PC-9 (cell line): ENCODE measurements around the gene ARNT2. TPM values are rescaled to one million over a fixed set of nuclear protein-coding genes. Genes with fewer than 3 reads are reported as not detected.

Source experiments
- BruUV-seq: library from RNA; stranded (reverse); fragments of 400-500 nt; replicated peaks from 2 replicates; lab custom pipeline; 2021; lab: Mats Ljungman, UMichigan
- CTCF ChIA-PET: fragments of 300-600 bp; sonication (Branson Sonifier 250); formaldehyde crosslinking; loops from one replicate; lab custom pipeline; 2022; ENCODE audit warnings: antibody characterized with exemption; lab: Charles Lee
- POLR2A ChIA-PET: fragments of 300-600 bp; sonication (Branson Sonifier 250); formaldehyde crosslinking; loops from one replicate; lab custom pipeline; 2022; ENCODE audit warnings: antibody characterized with exemption; ENCODE audit not compliant: unreplicated experiment; lab: Charles Lee
- DNase-seq, 2 experiments: peaks; one replicate each; pipeline versions ENCODE4 v3.0.0 to v3.0.0-alpha.2; 2015 to 2022; ENCODE audit warnings: mixed read lengths in 1 of 2
- H2AFZ ChIP-seq: fragments of 200-600 bp; sonication (generic); 2 replicates; pipeline ENCODE4 v1.8.1; 2017; ENCODE audit warnings: antibody characterized with exemption
- H3F3A ChIP-seq: fragments of 200-600 bp; sonication (generic); 2 replicates; pipeline ENCODE4 v1.8.1; 2017; ENCODE audit warnings: antibody characterized with exemption, mild to moderate bottlenecking, low read depth; ENCODE audit not compliant: insufficient read depth
- H3K27ac ChIP-seq: fragments of 200-600 bp; sonication (generic); 2 replicates; pipeline ENCODE4 v1.6.1; 2016; ENCODE audit warnings: mixed run types
- H3K27me3 ChIP-seq: fragments of 200-600 bp; sonication (generic); 2 replicates; pipeline ENCODE4 v1.6.1; 2016; ENCODE audit warnings: low read depth, mixed run types; ENCODE audit not compliant: insufficient read depth
- H3K36me3 ChIP-seq: fragments of 200-600 bp; sonication (generic); 2 replicates; pipeline ENCODE4 v1.6.1; 2016; ENCODE audit warnings: low read depth, mixed run types
- H3K4me1 ChIP-seq: fragments of 200-600 bp; sonication (generic); replicated peaks from 2 replicates; pipeline ENCODE4 v1.6.1; 2016; ENCODE audit warnings: mixed run types; ENCODE audit not compliant: insufficient read depth
- H3K4me2 ChIP-seq: fragments of 200-600 bp; sonication (generic); 2 replicates; pipeline ENCODE4 v1.6.1; 2017; ENCODE audit warnings: mixed run types
- H3K4me3 ChIP-seq: fragments of 200-600 bp; sonication (generic); 2 replicates; pipeline ENCODE4 v1.6.1; 2016; ENCODE audit warnings: mixed run types
- H3K79me2 ChIP-seq: fragments of 200-600 bp; sonication (generic); 2 replicates; pipeline ENCODE4 v1.6.1; 2017; ENCODE audit warnings: low read depth, mixed run types
- H3K9me2 ChIP-seq: fragments of 200-600 bp; sonication (generic); 2 replicates; pipeline ENCODE4 v1.8.1; 2017; ENCODE audit warnings: mild to moderate bottlenecking; ENCODE audit not compliant: insufficient read depth
- H3K9me3 ChIP-seq: fragments of 200-600 bp; sonication (generic); 2 replicates; pipeline ENCODE4 v1.8.1; 2016; ENCODE audit warnings: low read depth; ENCODE audit not compliant: insufficient read depth
- H4K20me1 ChIP-seq: fragments of 200-600 bp; sonication (generic); 2 replicates; pipeline ENCODE4 v1.8.1; 2017; ENCODE audit not compliant: insufficient read depth
- EZH2 ChIP-seq: fragments of 200-600 bp; sonication (generic); IDR thresholded peaks from 2 replicates; pipeline ENCODE4 v1.8.0; 2017; ENCODE audit warnings: antibody characterized with exemption, low read depth
- intact Hi-C: fragments of 100-400 bp; cut with micrococcal nuclease; formaldehyde crosslinking; loops from one replicate; pipeline ENCODE4 v1.10.0; 2022; ENCODE audit not compliant: unreplicated experiment
- total RNA-seq: library from RNA; stranded (reverse); gene quantifications from 2 replicates; pipeline ENCODE4 v1.2.3, GENCODE V29; 2021
- TF ChIP-seq, protein P1 (sequence below): fragments of 200-600 bp; sonication (generic); conservative IDR thresholded peaks from 2 replicates; pipeline ENCODE4 v1.6.1; 2017; ENCODE audit warnings: mixed run types, antibody characterized with exemption, mild to moderate bottlenecking, moderate library complexity

Gene ARNT2
- total RNA-seq, 1 experiment from 2014 or later, result 4.3 TPM

DNA sequence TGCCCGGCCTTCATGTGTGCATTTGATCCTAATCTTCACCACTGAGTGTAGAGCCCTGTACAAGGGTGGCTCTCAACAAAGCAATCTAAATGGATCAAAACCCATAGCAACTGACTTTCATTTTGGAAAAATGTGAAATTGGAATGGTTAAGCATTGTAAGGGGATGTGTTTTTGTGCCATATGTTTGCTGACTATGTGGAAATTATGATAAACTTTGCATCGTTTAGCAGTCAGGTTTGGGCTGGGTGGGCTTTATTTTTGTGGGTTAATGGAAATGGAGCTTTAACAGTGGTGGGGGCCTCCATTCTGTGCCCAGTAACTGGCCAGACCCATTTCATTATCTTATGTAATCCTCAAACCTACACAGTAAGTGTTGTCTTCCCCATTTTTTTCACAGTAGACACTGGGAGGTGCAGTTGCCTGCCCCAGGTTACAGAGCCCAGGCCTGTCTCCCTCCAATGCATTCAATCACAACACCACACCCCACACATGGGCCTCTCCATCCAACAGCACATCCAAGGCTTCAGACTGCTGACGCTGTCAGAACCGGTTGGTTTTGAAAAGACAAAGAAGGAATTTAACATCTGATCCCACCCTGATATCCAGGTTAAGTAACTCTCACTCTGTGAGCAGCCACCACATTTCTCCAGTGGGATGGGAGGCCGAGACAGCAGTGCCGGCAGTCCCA is 154.6 kb downstream of the ARNT2 start:
- Histone ChIP-seq H3K4me2 (no peak overlapping the region), H3K9me2 (no peaks in the 10 kb centered on the region), H3K27me3 (no peaks in the 10 kb centered on the region), H3K4me1 (no peaks in the 10 kb centered on the region), H4K20me1 (no peaks in the 10 kb centered on the region), H3K27ac (no peak overlapping the region), H3K36me3 (no peaks in the 10 kb centered on the region), H3K79me2 (no peaks in the 10 kb centered on the region), H3K9me3 (no peaks in the 10 kb centered on the region), H3K4me3 (no peak overlapping the region), H2AFZ (no peak overlapping the region), H3F3A (no peaks in the 10 kb centered on the region)
- CTCF ChIA-PET, result interaction anchor here (0.5 kb wide), 1 partner anchor 41 kb away, joined by 5 read pairs; no protein-coding TSS in a partner anchor
- intact Hi-C loops, result no loop called here
- TF ChIP-seq, protein P1, sequence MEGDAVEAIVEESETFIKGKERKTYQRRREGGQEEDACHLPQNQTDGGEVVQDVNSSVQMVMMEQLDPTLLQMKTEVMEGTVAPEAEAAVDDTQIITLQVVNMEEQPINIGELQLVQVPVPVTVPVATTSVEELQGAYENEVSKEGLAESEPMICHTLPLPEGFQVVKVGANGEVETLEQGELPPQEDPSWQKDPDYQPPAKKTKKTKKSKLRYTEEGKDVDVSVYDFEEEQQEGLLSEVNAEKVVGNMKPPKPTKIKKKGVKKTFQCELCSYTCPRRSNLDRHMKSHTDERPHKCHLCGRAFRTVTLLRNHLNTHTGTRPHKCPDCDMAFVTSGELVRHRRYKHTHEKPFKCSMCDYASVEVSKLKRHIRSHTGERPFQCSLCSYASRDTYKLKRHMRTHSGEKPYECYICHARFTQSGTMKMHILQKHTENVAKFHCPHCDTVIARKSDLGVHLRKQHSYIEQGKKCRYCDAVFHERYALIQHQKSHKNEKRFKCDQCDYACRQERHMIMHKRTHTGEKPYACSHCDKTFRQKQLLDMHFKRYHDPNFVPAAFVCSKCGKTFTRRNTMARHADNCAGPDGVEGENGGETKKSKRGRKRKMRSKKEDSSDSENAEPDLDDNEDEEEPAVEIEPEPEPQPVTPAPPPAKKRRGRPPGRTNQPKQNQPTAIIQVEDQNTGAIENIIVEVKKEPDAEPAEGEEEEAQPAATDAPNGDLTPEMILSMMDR, result no peak
- no peak for TF ChIP-seq EZH2
- BruUV-seq, result no TSS peak
- POLR2A ChIA-PET, result no interaction called here
- no peak for DNase-seq

DNA sequence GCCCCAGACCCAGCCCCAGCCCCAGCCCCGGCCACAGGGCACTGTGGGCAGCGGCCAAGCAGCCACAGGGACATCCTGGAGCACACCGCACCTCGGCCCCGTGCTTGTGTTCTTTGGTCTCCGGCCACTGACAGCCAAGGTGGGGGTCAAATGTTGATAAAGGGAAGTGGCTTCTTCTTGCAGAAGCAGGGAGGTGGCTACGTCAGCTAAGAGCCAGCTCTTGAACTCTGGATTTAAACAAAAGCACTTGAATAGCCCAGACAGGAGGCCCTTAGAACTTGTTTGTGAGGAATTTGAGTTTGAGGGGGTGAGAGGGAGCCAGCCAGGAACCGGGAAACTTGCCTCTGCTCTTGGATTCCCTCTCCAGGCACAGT is 155.1 kb downstream of the ARNT2 start:
- H3F3A ChIP-seq, result no peaks in the 10 kb centered on the region
- intact Hi-C loops, result no loop called here
- H3K9me3 ChIP-seq, result no peaks in the 10 kb centered on the region
- H3K27ac ChIP-seq, result no peak overlapping the region
- H3K27me3 ChIP-seq, result no peaks in the 10 kb centered on the region
- no peak for DNase-seq
- H3K4me2 ChIP-seq, result no peak overlapping the region
- POLR2A ChIA-PET, result no interaction called here
- H3K9me2 ChIP-seq, result no peaks in the 10 kb centered on the region
- no peaks in the 10 kb centered on the region for H3K4me1 ChIP-seq
- H3K79me2 ChIP-seq, result no peaks in the 10 kb centered on the region
- no TSS peak for BruUV-seq
- CTCF ChIA-PET, result no interaction called here
- H2AFZ ChIP-seq, result no peak overlapping the region
- no peak overlapping the region for H3K4me3 ChIP-seq
- H4K20me1 ChIP-seq, result no peaks in the 10 kb centered on the region
- H3K36me3 ChIP-seq, result no peaks in the 10 kb centered on the region
- TF ChIP-seq EZH2, result no peak
- TF ChIP-seq, protein P1, result no peak

DNA sequence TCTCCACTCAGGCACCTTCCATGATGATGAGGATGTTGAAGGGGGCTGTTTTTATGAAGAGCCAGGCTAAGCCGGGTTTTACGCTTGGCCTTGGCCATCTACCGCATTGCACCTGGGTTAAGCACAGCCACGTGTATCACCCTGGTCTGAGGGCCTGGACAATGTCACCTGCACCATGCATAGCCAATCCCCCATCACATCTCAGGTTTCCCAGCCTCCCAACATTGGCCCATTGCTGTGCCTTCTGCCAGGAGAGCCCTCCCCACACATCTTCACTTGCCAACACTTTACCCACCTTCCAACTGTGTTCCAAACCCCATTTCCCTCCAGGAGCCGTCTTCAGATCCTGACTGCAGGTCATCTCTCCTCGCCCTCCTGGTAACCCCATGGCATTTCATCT is 155.6 kb downstream of the ARNT2 start:
- Histone ChIP-seq H3K4me1 (no peaks in the 10 kb centered on the region), H3K27ac (no peak overlapping the region), H3K9me3 (no peaks in the 10 kb centered on the region), H3K27me3 (no peaks in the 10 kb centered on the region), H3F3A (no peaks in the 10 kb centered on the region), H4K20me1 (no peaks in the 10 kb centered on the region), H3K9me2 (no peaks in the 10 kb centered on the region), H3K4me2 (no peak overlapping the region), H2AFZ (no peak overlapping the region), H3K79me2 (no peaks in the 10 kb centered on the region), H3K36me3 (no peaks in the 10 kb centered on the region), H3K4me3 (no peak overlapping the region)
- intact Hi-C loops, result loop anchor here (10.0 kb wide), 1 partner anchor 705 kb away; no protein-coding TSS in a partner anchor
- no TSS peak for BruUV-seq
- CTCF ChIA-PET, result no interaction called here
- DNase-seq, result no peak
- POLR2A ChIA-PET, result no interaction called here
- TF ChIP-seq, protein P1, result no peak
- no peak for TF ChIP-seq EZH2
